Endodermal cell (in vitro differentiated cells): ENCODE measurements around the gene KIF25. TPM values are rescaled to one million over a fixed set of nuclear protein-coding genes. Genes with fewer than 3 reads are reported as not detected.

ENCODE experiments used
- DNase-seq: peaks from one replicate; pipeline ENCODE4 v3.0.0-alpha.2; 2017
- H3K27ac ChIP-seq: 2 replicates; pipeline ENCODE4 v1.5.1; 2013; ENCODE audit warnings: mild to moderate bottlenecking, low read depth, low read length, moderate library complexity
- H3K27me3 ChIP-seq: 2 replicates; pipeline ENCODE4 v1.6.1; 2013; ENCODE audit warnings: mild to moderate bottlenecking, low read length, moderate library complexity; ENCODE audit not compliant: insufficient read depth, control insufficient read depth, poor library complexity, severe bottlenecking
- H3K36me3 ChIP-seq: 2 replicates; pipeline ENCODE4 v1.7.0; 2013; ENCODE audit warnings: mild to moderate bottlenecking, low read length, moderate library complexity; ENCODE audit not compliant: control insufficient read depth, insufficient read depth
- H3K4me1 ChIP-seq: one replicate; pipeline ENCODE4 v1.7.0; 2013; ENCODE audit warnings: low read length; ENCODE audit not compliant: control insufficient read depth, insufficient read depth
- H3K4me3 ChIP-seq: 2 replicates; pipeline ENCODE4 v1.5.1; 2013; ENCODE audit warnings: mild to moderate bottlenecking, low read length, moderate library complexity
- H3K9ac ChIP-seq: 2 replicates; pipeline ENCODE4 v1.6.1; 2013; ENCODE audit warnings: mild to moderate bottlenecking, low read length, moderate library complexity; ENCODE audit not compliant: poor library complexity, severe bottlenecking; ENCODE audit errors: extremely low read depth
- H3K9me3 ChIP-seq: 2 replicates; pipeline ENCODE4 v1.6.1; 2013; ENCODE audit warnings: mild to moderate bottlenecking, low read length, moderate library complexity; ENCODE audit not compliant: control insufficient read depth
- H3K27ac Mint-ChIP-seq: 2 replicates; pipeline ENCODE4 v1.8.0; 2020; ENCODE audit warnings: mixed read lengths
- H3K27me3 Mint-ChIP-seq: 2 replicates; pipeline ENCODE4 v1.8.0; 2021; ENCODE audit warnings: mild to moderate bottlenecking, mixed read lengths; ENCODE audit not compliant: insufficient read depth
- H3K36me3 Mint-ChIP-seq: 2 replicates; pipeline ENCODE4 v1.8.0; 2020; ENCODE audit warnings: low read depth, mixed read lengths
- H3K4me1 Mint-ChIP-seq: 2 replicates; pipeline ENCODE4 v1.8.0; 2020; ENCODE audit warnings: mixed read lengths
- H3K4me3 Mint-ChIP-seq: 2 replicates; pipeline ENCODE4 v1.8.0; 2020; ENCODE audit warnings: mild to moderate bottlenecking, moderate library complexity, mixed read lengths
- H3K9me3 Mint-ChIP-seq: 2 replicates; pipeline ENCODE4 v1.8.0; 2020; ENCODE audit warnings: mild to moderate bottlenecking, mixed read lengths
- WGBS, 2 experiments: methylation state at CpG; one replicate each; pipeline versions ENCODE4 v1.1.5 to v1.1.7; 2013; ENCODE audit warnings: missing lambda C conversion rate in 2 of 2, mixed read lengths in 1 of 2; ENCODE audit not compliant: insufficient coverage in 1 of 2, insufficient read length in 1 of 2; 5-methylcytosine and 5-hydroxymethylcytosine counted together
- total RNA-seq, 2 donors: library from RNA; stranded (reverse); fragmentation: NEBNext Ultra II Directional in 1 of 2; extraction: Animal tissue kit (Norgen Biotek cat#: 25700) in 1 of 2; gene quantifications; 2 replicates in 1 of 2; 3 replicates in 1 of 2; pipeline ENCODE4 v1.2.1, GENCODE V29; 2021
- TF ChIP-seq, protein P1 (sequence below): fragments of 200-600 bp; sonication (generic); conservative IDR thresholded peaks from 2 replicates; pipeline ENCODE4 v1.5.0; 2021; ENCODE audit warnings: antibody characterized with exemption, mild to moderate bottlenecking

KIF25 gene
- total RNA-seq, 2 donors from 2014 or later = 1.3 TPM; not detected in 1

DNA sequence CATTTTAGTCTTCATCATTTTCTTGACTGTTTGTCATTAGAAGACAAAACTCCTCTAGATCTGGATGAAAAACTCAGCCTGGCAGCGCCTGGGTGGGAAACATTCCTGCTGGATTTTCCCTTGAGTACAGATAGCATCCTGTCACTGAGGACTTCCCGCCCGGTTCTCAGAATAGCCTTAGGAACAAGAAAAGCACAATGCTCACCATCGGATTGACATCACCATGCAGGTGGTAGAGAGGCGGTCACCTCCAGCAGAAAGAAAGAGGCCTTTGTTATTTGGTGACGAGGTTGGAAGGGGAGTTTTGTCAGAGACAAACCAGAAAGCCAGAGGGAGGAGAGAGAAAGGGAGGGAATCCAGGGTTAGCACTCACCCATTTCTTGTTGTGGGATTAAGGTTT, 39.8 kb downstream of the KIF25 start:
- Mint-ChIP-seq H3K4me1 (peaks cover 7% of the 10 kb centered on the region), H3K4me3 (no peak overlapping the region), H3K9me3 (peaks cover 60% of the 10 kb centered on the region), H3K27ac (no peak overlapping the region), H3K27me3 (peaks cover 28% of the 10 kb centered on the region), H3K36me3 (peaks cover 10% of the 10 kb centered on the region)
- H3K9me3 ChIP-seq = peaks cover 33% of the 10 kb centered on the region
- H3K9ac ChIP-seq = no peak overlapping the region
- no peaks in the 10 kb centered on the region for H3K4me1 ChIP-seq
- H3K27me3 ChIP-seq = no peaks in the 10 kb centered on the region
- no peaks in the 10 kb centered on the region for H3K36me3 ChIP-seq
- WGBS, 2 experiments = 81 to 84% methylated on average over 5 to 6 of the region's 6 CpGs
- TF ChIP-seq, protein P1, sequence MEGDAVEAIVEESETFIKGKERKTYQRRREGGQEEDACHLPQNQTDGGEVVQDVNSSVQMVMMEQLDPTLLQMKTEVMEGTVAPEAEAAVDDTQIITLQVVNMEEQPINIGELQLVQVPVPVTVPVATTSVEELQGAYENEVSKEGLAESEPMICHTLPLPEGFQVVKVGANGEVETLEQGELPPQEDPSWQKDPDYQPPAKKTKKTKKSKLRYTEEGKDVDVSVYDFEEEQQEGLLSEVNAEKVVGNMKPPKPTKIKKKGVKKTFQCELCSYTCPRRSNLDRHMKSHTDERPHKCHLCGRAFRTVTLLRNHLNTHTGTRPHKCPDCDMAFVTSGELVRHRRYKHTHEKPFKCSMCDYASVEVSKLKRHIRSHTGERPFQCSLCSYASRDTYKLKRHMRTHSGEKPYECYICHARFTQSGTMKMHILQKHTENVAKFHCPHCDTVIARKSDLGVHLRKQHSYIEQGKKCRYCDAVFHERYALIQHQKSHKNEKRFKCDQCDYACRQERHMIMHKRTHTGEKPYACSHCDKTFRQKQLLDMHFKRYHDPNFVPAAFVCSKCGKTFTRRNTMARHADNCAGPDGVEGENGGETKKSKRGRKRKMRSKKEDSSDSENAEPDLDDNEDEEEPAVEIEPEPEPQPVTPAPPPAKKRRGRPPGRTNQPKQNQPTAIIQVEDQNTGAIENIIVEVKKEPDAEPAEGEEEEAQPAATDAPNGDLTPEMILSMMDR = no peak
- no peak for DNase-seq
- H3K4me3 ChIP-seq = no peak overlapping the region
- H3K27ac ChIP-seq = no peak overlapping the region

DNA sequence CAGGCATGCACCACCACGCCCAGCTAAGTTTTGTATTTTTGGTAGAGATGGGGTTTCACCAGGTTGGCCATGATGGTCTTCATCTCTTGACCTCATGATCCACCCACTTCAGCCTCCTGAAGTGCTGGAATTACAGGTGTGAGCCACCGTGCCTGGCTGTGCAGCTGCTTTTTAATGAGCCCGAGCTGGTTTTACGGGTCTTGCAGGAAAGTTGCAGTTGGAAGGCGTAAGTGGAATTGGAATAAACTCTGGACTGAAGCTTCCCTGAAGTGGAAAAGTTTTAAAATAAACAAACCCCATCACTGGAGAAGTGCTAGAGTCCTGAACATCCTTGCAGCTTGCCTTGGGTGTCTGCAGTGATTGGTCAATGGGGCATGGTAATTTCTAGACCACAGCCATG, 40.4 kb downstream of the KIF25 start:
- Histone ChIP-seq H3K4me3 (no peak overlapping the region), H3K4me1 (no peaks in the 10 kb centered on the region), H3K9ac (no peak overlapping the region), H3K27ac (no peak overlapping the region), H3K9me3 (peaks cover 33% of the 10 kb centered on the region), H3K27me3 (no peaks in the 10 kb centered on the region), H3K36me3 (no peaks in the 10 kb centered on the region)
- 88 to 94% methylated on average over 5 of the region's 5 CpGs for WGBS, 2 experiments
- DNase-seq = no peak
- H3K4me3 Mint-ChIP-seq = no peak overlapping the region
- H3K27ac Mint-ChIP-seq = no peak overlapping the region
- peaks cover 28% of the 10 kb centered on the region for H3K27me3 Mint-ChIP-seq
- H3K4me1 Mint-ChIP-seq = peaks cover 7% of the 10 kb centered on the region
- H3K9me3 Mint-ChIP-seq = peaks cover 65% of the 10 kb centered on the region
- TF ChIP-seq, protein P1 = no peak
- H3K36me3 Mint-ChIP-seq = peaks cover 12% of the 10 kb centered on the region

DNA sequence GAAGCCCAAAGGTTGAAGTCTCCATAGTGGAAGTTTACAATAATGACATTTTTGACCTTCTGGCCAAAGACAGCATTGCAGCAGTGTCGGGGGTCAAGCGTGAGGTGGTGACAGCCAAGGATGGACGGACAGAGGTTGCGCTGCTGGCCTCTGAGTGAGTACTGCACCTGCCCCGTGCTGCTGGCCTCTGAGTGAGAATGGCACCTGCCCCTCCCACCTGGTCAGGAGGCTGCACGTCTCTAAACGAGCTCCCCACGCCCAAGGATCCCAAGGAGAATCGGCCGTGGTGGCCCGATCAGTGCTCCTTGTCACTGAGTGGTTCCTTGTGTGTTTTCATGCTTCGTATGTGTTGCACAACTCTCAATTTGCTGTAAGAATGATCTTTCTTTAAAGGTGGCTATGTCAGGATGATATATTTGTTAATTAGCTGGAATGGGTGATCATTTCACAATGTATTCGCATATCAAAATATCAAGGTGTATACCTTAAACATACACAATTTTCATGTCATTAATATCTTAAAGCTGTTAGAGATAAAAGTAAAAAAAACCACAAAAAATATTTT, 41.2 kb downstream of the KIF25 start:
- Histone ChIP-seq H3K4me1 (no peaks in the 10 kb centered on the region), H3K36me3 (no peaks in the 10 kb centered on the region), H3K27me3 (no peaks in the 10 kb centered on the region), H3K4me3 (no peak overlapping the region), H3K27ac (no peak overlapping the region), H3K9me3 (peaks cover 33% of the 10 kb centered on the region), H3K9ac (no peak overlapping the region)
- Mint-ChIP-seq H3K27me3 (peaks cover 28% of the 10 kb centered on the region), H3K9me3 (peaks cover 65% of the 10 kb centered on the region), H3K4me3 (no peak overlapping the region), H3K4me1 (peaks cover 7% of the 10 kb centered on the region), H3K27ac (no peak overlapping the region), H3K36me3 (peaks cover 12% of the 10 kb centered on the region)
- TF ChIP-seq, protein P1 = no peak
- no peak for DNase-seq
- 91 to 94% methylated on average over 6 to 12 of the region's 13 CpGs for WGBS, 2 experiments
